Caco-2 (cell line): Measurements from ENCODE around the gene SCAANT1. TPM values are rescaled to one million over a fixed set of nuclear protein-coding genes. Genes with fewer than 3 reads are reported as not detected.

Experiments used
- Bru-seq: library from RNA; stranded (reverse); fragments of 400-500 nt; gene quantifications from one replicate; lab custom pipeline; 2021; lab: Mats Ljungman, UMichigan
- BruChase-seq, 2 experiments: library from RNA; stranded (reverse); fragments of 400-500 nt; gene quantifications; one replicate each; lab custom pipeline; 2021; lab: Mats Ljungman, UMichigan
- BruUV-seq: library from RNA; stranded (reverse); fragments of 400-500 nt; replicated peaks from 2 replicates; lab custom pipeline; 2021; lab: Mats Ljungman, UMichigan
- CTCF ChIA-PET: fragments of 300-600 bp; sonication (Branson Sonifier 250); formaldehyde crosslinking; loops from one replicate; lab custom pipeline; 2022; ENCODE audit warnings: antibody characterized with exemption; lab: Charles Lee
- POLR2A ChIA-PET: fragments of 300-600 bp; sonication (Branson Sonifier 250); formaldehyde crosslinking; loops from one replicate; lab custom pipeline; 2022; ENCODE audit warnings: antibody characterized with exemption; lab: Charles Lee
- DNase-seq, 2 experiments: peaks; one replicate each; pipeline versions ENCODE4 v3.0.0 to v3.0.0-alpha.2; 2020 to 2022
- H3K27me3 ChIP-seq: replicated peaks from 2 replicates; pipeline ENCODE4 v1.6.0; 2011; ENCODE audit warnings: low read length; ENCODE audit not compliant: control insufficient read depth, insufficient read depth
- H3K36me3 ChIP-seq: 2 replicates; pipeline ENCODE4 v1.5.1; 2011; ENCODE audit warnings: low read length; ENCODE audit not compliant: control insufficient read depth, insufficient read depth
- H3K4me1 ChIP-seq: fragments of 250-450 bp; sonication (Bioruptor Pico); 2 replicates; pipeline ENCODE4 v1.5.1; 2020; ENCODE audit warnings: mild to moderate bottlenecking
- H3K4me3 ChIP-seq: 2 replicates; pipeline ENCODE4 v1.5.1; 2011; ENCODE audit warnings: low read depth, mild to moderate bottlenecking, control low read depth, low read length
- H3K9me3 ChIP-seq: fragments of 250-450 bp; sonication (Bioruptor Pico); 2 replicates; pipeline ENCODE4 v1.5.1; 2020; ENCODE audit warnings: mild to moderate bottlenecking, moderate library complexity
- H3K27ac Mint-ChIP-seq: one replicate; pipeline ENCODE4 v1.8.0; 2022; ENCODE audit warnings: mixed read lengths; ENCODE audit not compliant: unreplicated experiment
- H3K27me3 Mint-ChIP-seq: one replicate; pipeline ENCODE4 v1.8.0; 2022; ENCODE audit warnings: mixed read lengths; ENCODE audit not compliant: insufficient read depth, unreplicated experiment
- H3K36me3 Mint-ChIP-seq: one replicate; pipeline ENCODE4 v1.8.0; 2022; ENCODE audit warnings: mild to moderate bottlenecking, mixed read lengths; ENCODE audit not compliant: insufficient read depth, unreplicated experiment
- H3K4me1 Mint-ChIP-seq: one replicate; pipeline ENCODE4 v1.8.0; 2022; ENCODE audit warnings: low read depth, mixed read lengths; ENCODE audit not compliant: unreplicated experiment
- H3K4me3 Mint-ChIP-seq: one replicate; pipeline ENCODE4 v1.8.0; 2022; ENCODE audit warnings: mild to moderate bottlenecking, moderate library complexity, mixed read lengths; ENCODE audit not compliant: unreplicated experiment
- H3K9me3 Mint-ChIP-seq: one replicate; pipeline ENCODE4 v1.8.0; 2022; ENCODE audit warnings: mixed read lengths; ENCODE audit not compliant: unreplicated experiment
- CTCF ChIP-seq, 2 experiments: fragments of 200-600 bp in 1 of 2; IDR thresholded peaks; 1 replicate in 1 of 2; 2 replicates in 1 of 2; pipeline versions ENCODE4 v1.5.1 to v1.8.0; 2011 to 2022; ENCODE audit warnings: antibody characterized with exemption in 1 of 2, control low read depth in 1 of 2, inconsistent platforms in 1 of 2, low read depth in 1 of 2, low read length in 1 of 2, mild to moderate bottlenecking in 1 of 2, moderate library complexity in 1 of 2; ENCODE audit not compliant: insufficient read depth in 1 of 2, severe bottlenecking in 1 of 2, unreplicated experiment in 1 of 2
- intact Hi-C: fragments of 100-400 bp; cut with micrococcal nuclease; formaldehyde crosslinking; loops from one replicate; pipeline ENCODE4 v1.10.0; 2022; ENCODE audit not compliant: unreplicated experiment
- long read RNA-seq: library from polyadenylated mRNA; stranded (forward); transcript quantifications from one replicate; pipeline ENCODE4 v2.0.0, GENCODE V29; 2022
- total RNA-seq: library from RNA; stranded (reverse); gene quantifications from 2 replicates; pipeline ENCODE4 v1.2.3, GENCODE V29; 2022

Gene SCAANT1
- not detected in 2 replicates for total RNA-seq
- Bru-seq, nascent RNA: percentile 45 among the genes with signal in this experiment
- BruChase-seq, experiment 1, labeled RNA remaining after a 2-hour chase: not detected
- BruChase-seq, experiment 2, labeled RNA remaining after a 6-hour chase: percentile 40 among the genes with signal in this experiment
- long read RNA-seq: 0 reads

- H3K9me3 ChIP-seq: no peaks in the 10 kb centered on the region
- Mint-ChIP-seq H3K36me3 (peaks cover 21% of the 10 kb centered on the region), H3K27me3 (no peaks in the 10 kb centered on the region), H3K9me3 (no peaks in the 10 kb centered on the region), H3K4me3 (peak within 1 kb of the TSS; percentile 94), H3K27ac (peak within 1 kb of the TSS; percentile 90), H3K4me1 (no peaks in the 10 kb centered on the region)
- ChIA-PET POLR2A (interaction anchor here (0.7 kb wide), 2 partner anchors 26 to 42 kb away, joined by 4 read pairs; no protein-coding TSS in a partner anchor), CTCF (interaction anchor here (0.7 to 1.0 kb wide), 2 partner anchors 48 to 233 kb away, joined by 3 to 5 read pairs; no protein-coding TSS in a partner anchor)
- intact Hi-C loops: loop anchor here (1.0 to 2.0 kb wide), 3 partner anchors 21 to 49 kb away; partner anchors contain the start of genes ATXN7 and THOC7
- H3K4me3 ChIP-seq: peak within 1 kb of the TSS; percentile 55
- TF ChIP-seq CTCF (IDR thresholded peaks at IDR 0.05; ENCODE audit: insufficient read depth in 1 of 2, low read depth in 1 of 2, low read length in 1 of 2, severe bottlenecking in 1 of 2, unreplicated experiment in 1 of 2): no peak
- BruUV-seq: no TSS peak
- no peaks in the 10 kb centered on the region for H3K36me3 ChIP-seq
- DNase-seq: peak; percentile 91 to 95
- peaks cover 10% of the 10 kb centered on the region for H3K4me1 ChIP-seq
- no peaks in the 10 kb centered on the region for H3K27me3 ChIP-seq
Observed at GRCh38 chr3:63911873-63912767, at the start of gene SCAANT1. SCAANT1 (minus strand) TSS chr3:63912383.

GRCh38 chr3:63961891-63962290 lies 49.7 kb upstream of the SCAANT1 start:
- H3K36me3 Mint-ChIP-seq: peaks cover 13% of the 10 kb centered on the region

More at GRCh38 chr3:63961891-63962290, 49.7 kb upstream of the SCAANT1 start:
- Mint-ChIP-seq H3K27ac (no peak overlapping the region), H3K4me3 (no peak overlapping the region), H3K27me3 (no peaks in the 10 kb centered on the region), H3K9me3 (no peaks in the 10 kb centered on the region), H3K4me1 (peaks cover 10% of the 10 kb centered on the region)
- DNase-seq: peak in 1 of 2 experiments; percentile 52
- ChIA-PET POLR2A (no interaction called here), CTCF (interaction anchor here (1.0 to 1.1 kb wide), 4 partner anchors 11 to 44 kb away, joined by 3 to 5 read pairs (median 3); no protein-coding TSS in a partner anchor)
- H3K27me3 ChIP-seq: no peaks in the 10 kb centered on the region
- no peaks in the 10 kb centered on the region for H3K9me3 ChIP-seq
- intact Hi-C loops: loop anchor here (1.0 kb wide), 1 partner anchor 31 kb away; no protein-coding TSS in a partner anchor
- no TSS peak for BruUV-seq
- no peak overlapping the region for H3K4me3 ChIP-seq
- peaks cover 15% of the 10 kb centered on the region for H3K4me1 ChIP-seq
- TF ChIP-seq CTCF (IDR thresholded peaks at IDR 0.05; ENCODE audit: insufficient read depth in 1 of 2, low read depth in 1 of 2, low read length in 1 of 2, severe bottlenecking in 1 of 2, unreplicated experiment in 1 of 2): peak; percentile 41 to 64
- H3K36me3 ChIP-seq: no peaks in the 10 kb centered on the region
